Measurements from ENCODE around the gene PTPN5. TPM values are rescaled to one million over a fixed set of nuclear protein-coding genes. Genes with fewer than 3 reads are reported as not detected.

The PTPN5 gene
- total and polyA plus RNA-seq, 7 donors = 0.33 to 1.1 (median 0.54) TPM; not detected in 2

DNA sequence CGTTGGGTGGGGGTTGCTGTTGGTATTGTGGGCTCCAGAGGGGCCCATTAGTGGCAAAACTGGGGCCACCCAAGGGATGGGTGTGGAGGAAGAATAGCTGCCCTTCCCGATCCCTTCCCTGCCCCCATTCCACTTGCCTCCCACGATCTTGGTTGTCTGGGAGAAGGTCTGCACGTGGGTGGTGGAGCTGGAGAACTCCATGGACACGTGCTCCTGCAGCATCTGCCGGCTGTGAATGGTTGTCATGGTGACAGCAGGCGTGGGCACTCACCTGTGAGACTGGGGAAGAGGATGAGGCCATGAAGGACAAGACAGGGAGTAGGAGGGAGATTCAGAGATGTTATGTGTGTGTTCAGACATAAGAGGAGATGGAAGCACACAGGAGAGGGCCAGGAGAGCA is 67.6 kb downstream of the PTPN5 start:
- intact Hi-C loops (cut with DNase I) = loop anchor here (5.0 kb wide), 1 partner anchor 92 kb away; the partner anchor contains the start of gene SPTY2D1
- no peaks in the 10 kb centered on the region for H3K36me3 ChIP-seq
- H3K27ac ChIP-seq = no peak overlapping the region
- no peak for DNase-seq
- no peaks in the 10 kb centered on the region for H3K9me3 ChIP-seq
- TF ChIP-seq EP300 (IDR thresholded peaks at IDR 0.05) = no peak
- TF ChIP-seq POLR2A (IDR thresholded peaks at IDR 0.05) = no peak
- no peak for TF ChIP-seq POLR2AphosphoS5 (IDR thresholded peaks at IDR 0.05)
- TF ChIP-seq, protein P1, sequence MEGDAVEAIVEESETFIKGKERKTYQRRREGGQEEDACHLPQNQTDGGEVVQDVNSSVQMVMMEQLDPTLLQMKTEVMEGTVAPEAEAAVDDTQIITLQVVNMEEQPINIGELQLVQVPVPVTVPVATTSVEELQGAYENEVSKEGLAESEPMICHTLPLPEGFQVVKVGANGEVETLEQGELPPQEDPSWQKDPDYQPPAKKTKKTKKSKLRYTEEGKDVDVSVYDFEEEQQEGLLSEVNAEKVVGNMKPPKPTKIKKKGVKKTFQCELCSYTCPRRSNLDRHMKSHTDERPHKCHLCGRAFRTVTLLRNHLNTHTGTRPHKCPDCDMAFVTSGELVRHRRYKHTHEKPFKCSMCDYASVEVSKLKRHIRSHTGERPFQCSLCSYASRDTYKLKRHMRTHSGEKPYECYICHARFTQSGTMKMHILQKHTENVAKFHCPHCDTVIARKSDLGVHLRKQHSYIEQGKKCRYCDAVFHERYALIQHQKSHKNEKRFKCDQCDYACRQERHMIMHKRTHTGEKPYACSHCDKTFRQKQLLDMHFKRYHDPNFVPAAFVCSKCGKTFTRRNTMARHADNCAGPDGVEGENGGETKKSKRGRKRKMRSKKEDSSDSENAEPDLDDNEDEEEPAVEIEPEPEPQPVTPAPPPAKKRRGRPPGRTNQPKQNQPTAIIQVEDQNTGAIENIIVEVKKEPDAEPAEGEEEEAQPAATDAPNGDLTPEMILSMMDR (IDR thresholded peaks at IDR 0.05) = no peak
- H3K4me3 ChIP-seq = no peak overlapping the region
- WGBS, 2 donors = 53 to 63% methylated on average over 7 of the region's 7 CpGs
- no peaks in the 10 kb centered on the region for H3K27me3 ChIP-seq
- peaks cover 0 to 20% (median 15%) of the 10 kb centered on the region in 4 donors for H3K4me1 ChIP-seq

DNA sequence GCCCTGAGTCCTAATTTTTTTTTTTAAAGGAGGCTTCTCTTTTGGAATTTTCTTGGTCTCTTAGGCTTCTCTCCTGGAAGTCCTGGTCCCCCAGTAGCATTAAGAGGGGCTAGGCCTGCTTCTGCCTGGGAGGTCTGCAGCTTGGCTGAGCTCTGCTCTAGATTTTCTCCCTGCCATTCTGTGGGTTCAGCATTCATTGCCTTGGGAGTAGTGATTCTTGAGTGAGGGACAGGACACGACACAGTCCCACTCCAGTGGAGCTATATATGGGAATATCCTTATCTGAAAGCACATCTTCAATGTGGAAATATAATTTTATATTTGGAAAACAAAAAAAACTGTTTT is 69.3 kb downstream of the PTPN5 start:
- no peak overlapping the region for H3K27ac ChIP-seq
- intact Hi-C loops (cut with DNase I) = loop anchor here (5.0 kb wide), 1 partner anchor 90 kb away; the partner anchor contains the start of gene SPTY2D1
- no peak for DNase-seq
- peak overlapping the region in 2 of 4 donors; percentile 62 to 69 for H3K4me3 ChIP-seq
- 62 to 67% methylated on average over 1 of the region's 1 CpG for WGBS, 2 donors
- H3K9me3 ChIP-seq = no peaks in the 10 kb centered on the region
- TF ChIP-seq, protein P1 (IDR thresholded peaks at IDR 0.05) = peak in 1 of 4 experiments; percentile 6
- TF ChIP-seq POLR2A (IDR thresholded peaks at IDR 0.05) (no peak), POLR2AphosphoS5 (IDR thresholded peaks at IDR 0.05) (no peak), EP300 (IDR thresholded peaks at IDR 0.05) (no peak)
- no peaks in the 10 kb centered on the region for H3K36me3 ChIP-seq
- H3K4me1 ChIP-seq = peaks cover 0 to 20% (median 15%) of the 10 kb centered on the region in 4 donors
- H3K27me3 ChIP-seq = no peaks in the 10 kb centered on the region

DNA sequence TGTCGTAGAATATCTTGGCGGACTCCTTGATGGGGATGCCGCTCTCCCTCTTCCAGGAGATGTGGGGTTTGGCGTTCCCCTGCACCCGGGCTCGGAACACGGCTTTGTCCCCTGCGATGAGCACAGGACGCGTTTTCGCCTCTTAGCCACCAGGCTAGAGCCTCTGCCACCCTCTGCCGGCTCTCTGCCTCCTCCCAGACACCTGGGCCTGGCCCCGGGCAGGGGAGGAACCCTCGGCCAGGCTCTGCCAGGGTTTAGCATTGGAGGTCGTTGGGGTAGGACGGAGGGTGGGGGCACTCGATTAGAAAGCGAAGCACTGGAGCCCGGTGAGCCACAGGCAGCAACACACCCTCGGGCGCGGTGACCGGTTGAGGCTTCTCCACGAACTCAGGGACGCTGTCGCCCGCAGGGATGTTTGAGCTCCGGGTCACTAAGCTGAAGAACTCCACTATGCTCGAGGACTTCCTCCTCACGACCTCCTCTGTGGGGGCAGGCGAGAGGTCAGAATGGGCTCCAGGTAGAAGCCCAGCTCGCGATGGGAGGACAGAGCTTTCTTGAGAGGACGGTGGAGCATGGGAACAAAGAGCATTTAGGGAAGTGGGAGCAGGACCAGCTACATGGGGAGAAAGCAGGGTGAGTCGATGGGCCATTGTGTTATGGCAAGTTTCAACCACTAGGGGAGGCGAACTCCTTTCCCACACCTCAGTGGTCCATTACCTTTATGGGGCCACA is 69.9 kb downstream of the PTPN5 start:
- H3K9me3 ChIP-seq = no peaks in the 10 kb centered on the region
- no peaks in the 10 kb centered on the region for H3K27me3 ChIP-seq
- no peak for DNase-seq
- TF ChIP-seq, protein P1 (IDR thresholded peaks at IDR 0.05) = peak; percentile 48 to 78 (median 70)
- no peak for TF ChIP-seq POLR2AphosphoS5 (IDR thresholded peaks at IDR 0.05)
- TF ChIP-seq POLR2A (IDR thresholded peaks at IDR 0.05) = no peak
- peak overlapping the region; percentile 39 to 69 (median 59) for H3K4me3 ChIP-seq
- peak overlapping the region; percentile 63 to 74 (median 68) for H3K27ac ChIP-seq
- peaks cover 0 to 20% (median 15%) of the 10 kb centered on the region in 4 donors for H3K4me1 ChIP-seq
- intact Hi-C loops (cut with DNase I) = loop anchor here (5.0 kb wide), 1 partner anchor 89 kb away; the partner anchor contains the start of gene SPTY2D1
- WGBS, 2 donors = 1% methylated on average over 36 of the region's 36 CpGs
- no peaks in the 10 kb centered on the region for H3K36me3 ChIP-seq

DNA sequence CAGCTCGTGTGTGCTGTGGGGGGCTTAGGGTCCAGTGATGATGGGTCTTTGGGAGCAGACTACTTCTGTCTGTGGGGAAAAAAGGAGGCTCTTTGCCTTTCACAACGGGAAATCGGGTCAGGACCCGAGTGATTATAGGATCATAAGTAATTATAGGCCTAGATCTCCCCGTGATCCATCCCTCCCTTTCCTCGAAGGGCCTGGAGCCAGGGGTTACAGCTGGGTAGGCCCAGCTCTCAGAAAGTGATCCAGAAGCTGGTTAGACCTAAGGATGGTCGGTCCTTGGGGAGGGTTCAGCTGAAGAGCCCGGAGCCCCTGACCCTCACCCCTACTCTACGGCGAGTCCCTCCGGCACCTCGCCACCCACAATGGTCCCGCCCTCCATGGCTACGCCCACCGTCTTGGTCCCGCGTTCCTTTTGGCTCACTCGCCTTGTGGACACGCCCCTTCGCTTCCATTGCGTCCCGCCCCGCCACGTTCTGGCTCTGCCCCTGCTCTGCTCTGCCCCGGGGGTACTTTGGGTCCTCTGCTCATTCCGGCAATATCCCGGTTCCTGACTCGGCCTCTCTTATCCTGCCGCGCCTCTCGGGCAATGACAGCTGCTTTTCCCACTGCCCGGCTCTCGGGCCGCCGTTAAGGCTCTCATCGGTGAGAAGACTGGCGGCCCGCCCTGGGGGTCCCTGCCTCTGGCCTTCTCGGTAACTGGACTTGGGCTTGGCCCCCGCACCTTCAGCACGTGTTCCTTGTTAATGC is 70.6 kb downstream of the PTPN5 start:
- peak; percentile 91 for DNase-seq
- intact Hi-C loops (cut with DNase I) = loop anchor here (5.0 kb wide), 1 partner anchor 89 kb away; the partner anchor contains the start of gene SPTY2D1
- H3K36me3 ChIP-seq = no peaks in the 10 kb centered on the region
- H3K9me3 ChIP-seq = no peaks in the 10 kb centered on the region
- no peaks in the 10 kb centered on the region for H3K27me3 ChIP-seq
- H3K4me3 ChIP-seq = peak overlapping the region; percentile 39 to 69 (median 59)
- peak overlapping the region; percentile 63 to 74 (median 68) for H3K27ac ChIP-seq
- 2 to 6% methylated on average over 41 of the region's 41 CpGs for WGBS, 2 donors
- H3K4me1 ChIP-seq = peaks cover 0 to 20% (median 15%) of the 10 kb centered on the region in 4 donors
- TF ChIP-seq, protein P1 (IDR thresholded peaks at IDR 0.05) = no peak
- TF ChIP-seq POLR2AphosphoS5 (IDR thresholded peaks at IDR 0.05) = peak in 2 of 4 donors; percentile 27 to 29

Measured in sigmoid colon (tissue), 7 donors.